ENCODE results near the gene NTHL1.

DNA sequence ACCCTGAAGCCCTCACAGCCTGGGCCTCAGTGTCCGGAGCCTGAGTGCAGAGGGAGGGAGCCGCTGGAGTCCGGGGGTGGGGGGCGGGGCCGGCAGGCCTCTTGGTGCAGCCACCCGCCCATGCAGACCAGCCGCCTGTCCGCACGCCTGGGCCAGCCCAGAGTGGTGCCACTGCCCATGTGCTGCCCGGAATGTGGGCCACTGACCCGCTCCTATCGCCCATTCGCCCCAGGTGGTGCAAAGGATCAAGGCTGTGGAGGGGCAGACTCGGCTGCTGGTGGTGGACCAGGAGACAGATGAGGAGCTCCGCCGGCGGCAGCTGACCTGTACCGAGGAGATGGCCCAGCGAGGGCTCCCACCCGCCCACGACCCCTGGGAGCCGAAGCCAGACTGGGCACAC, 18.3 kb downstream of the NTHL1 start:
- TF ChIP-seq SP1 (IDR thresholded peaks at IDR 0.05) (no peak), FOXM1 (IDR thresholded peaks at IDR 0.05; ENCODE audit: borderline replicate concordance) (no peak), ARNT (IDR thresholded peaks at IDR 0.05) (no peak), SUZ12 (IDR thresholded peaks at IDR 0.05) (no peak), FOXA1 (IDR thresholded peaks at IDR 0.05) (no peak), NFRKB (IDR thresholded peaks at IDR 0.05) (no peak), HDGF (IDR thresholded peaks at IDR 0.05; ENCODE audit: borderline replicate concordance) (no peak), FOXK2 (IDR thresholded peaks at IDR 0.05) (no peak), CTBP1 (IDR thresholded peaks at IDR 0.05; ENCODE audit: borderline replicate concordance) (no peak), ELF4 (IDR thresholded peaks at IDR 0.05) (no peak), LEF1 (IDR thresholded peaks at IDR 0.05; ENCODE audit: borderline replicate concordance) (no peak), BHLHE40 (IDR thresholded peaks at IDR 0.05; ENCODE audit: borderline replicate concordance) (no peak), TARDBP (IDR thresholded peaks at IDR 0.05) (no peak)
- TF ChIP-seq, protein P1, sequence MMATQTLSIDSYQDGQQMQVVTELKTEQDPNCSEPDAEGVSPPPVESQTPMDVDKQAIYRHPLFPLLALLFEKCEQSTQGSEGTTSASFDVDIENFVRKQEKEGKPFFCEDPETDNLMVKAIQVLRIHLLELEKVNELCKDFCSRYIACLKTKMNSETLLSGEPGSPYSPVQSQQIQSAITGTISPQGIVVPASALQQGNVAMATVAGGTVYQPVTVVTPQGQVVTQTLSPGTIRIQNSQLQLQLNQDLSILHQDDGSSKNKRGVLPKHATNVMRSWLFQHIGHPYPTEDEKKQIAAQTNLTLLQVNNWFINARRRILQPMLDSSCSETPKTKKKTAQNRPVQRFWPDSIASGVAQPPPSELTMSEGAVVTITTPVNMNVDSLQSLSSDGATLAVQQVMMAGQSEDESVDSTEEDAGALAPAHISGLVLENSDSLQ (IDR thresholded peaks at IDR 0.05) = no peak

Data from HEK293T (cell line).